Inflammatory macrophage treated with lipopolysaccharide for 4 hours (primary cell): ENCODE results near the gene ANKRD24.
A peak's percentile ranks its signal among the peaks of the same experiment; 100 is the strongest.
"Not testable (repeated sequence)": the region's sequence is repeated elsewhere in the genome, so short reads cannot be mapped to it uniquely, and the experiment has no call there.

Experiments
- DNase-seq: peaks from one replicate; pipeline ENCODE4 v3.0.0-alpha.2; 2020

Gene ANKRD24

DNA sequence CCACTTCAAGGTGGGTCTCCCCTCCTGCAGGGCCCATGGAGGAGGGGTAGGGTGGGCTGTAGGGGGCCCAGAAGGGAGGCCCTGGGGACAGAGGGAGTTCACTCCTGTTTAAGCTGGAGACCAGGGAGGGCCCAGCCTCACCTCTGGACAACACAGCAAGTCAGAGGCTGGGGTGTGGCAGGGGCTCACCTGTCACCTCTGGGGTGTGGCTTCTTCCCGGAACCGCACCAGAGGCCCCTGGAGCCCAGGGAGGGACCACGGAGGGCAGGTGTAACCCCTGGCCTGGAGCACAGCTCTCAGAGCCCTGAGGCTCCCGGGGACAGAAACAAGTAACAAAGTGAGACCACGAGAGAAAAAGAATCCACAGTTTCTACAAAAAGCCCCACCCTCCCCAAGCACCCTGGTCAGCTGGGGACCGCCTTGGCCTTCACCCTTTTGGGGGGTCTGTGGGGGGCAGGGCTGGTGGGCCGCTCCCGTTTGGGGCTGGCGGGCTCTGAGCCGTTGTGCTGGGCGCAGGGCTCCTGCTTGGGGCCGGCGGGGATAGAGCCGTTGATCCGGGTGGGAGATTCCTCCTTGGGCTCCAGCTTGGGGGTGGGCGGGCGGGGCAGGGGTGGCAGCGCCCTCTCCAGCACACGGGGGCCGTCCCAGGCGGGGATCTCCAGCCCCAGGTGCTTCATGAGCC, 8.1 kb upstream of the ANKRD24 start:
- no peak for DNase-seq

DNA sequence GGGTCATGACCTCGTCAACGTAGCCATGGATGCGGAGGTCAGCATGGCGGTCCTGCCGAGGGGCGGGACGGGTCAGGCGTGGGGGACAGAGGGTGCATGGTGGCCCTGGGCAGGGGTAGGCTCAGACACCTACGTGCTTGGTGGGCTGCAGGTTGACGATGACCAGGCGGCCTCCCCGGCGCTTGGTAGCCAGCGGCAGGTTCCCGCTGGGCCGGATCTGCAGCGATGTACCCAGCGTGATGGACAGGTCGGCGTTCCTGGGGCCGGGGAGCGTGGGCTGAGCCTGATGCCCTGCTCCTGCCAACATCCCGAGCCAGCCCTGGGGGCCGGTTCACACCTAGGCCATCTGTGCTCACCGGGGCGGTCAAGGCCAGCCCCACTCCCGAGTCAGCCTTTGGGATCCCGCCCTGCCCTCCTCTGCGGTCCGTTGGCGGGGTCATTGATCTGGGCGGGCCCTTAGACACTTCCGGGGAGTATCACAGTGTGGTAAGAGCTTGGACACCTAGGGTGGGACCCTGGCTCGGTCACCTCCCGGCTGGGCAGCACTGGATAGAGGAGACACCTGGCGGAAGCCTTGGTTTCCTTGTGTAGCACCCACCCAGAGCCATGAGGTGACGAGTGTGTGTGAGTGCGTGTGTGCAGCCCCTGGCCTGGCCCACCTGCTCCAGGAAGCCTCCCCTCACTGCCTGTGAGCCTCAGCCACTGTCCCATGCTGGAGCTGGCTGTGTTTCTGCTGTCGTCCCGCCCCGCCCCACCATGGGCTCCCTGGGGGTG, 7.4 kb upstream of the ANKRD24 start:
- DNase-seq = no peak

DNA sequence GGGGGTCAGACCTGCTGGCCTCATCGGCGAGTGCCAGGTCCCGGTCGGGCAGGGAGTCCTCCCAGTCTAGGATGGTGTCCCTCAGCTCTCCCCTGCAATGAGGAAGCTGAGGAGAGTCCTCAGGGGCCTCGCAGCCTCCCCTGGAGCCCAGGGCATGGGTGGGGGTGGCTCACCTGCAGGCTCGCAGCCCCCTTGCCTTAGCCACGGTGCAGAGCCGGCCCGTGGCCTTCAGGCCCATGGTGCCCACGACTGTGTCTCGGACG, 6.9 kb upstream of the ANKRD24 start:
- no peak for DNase-seq

DNA sequence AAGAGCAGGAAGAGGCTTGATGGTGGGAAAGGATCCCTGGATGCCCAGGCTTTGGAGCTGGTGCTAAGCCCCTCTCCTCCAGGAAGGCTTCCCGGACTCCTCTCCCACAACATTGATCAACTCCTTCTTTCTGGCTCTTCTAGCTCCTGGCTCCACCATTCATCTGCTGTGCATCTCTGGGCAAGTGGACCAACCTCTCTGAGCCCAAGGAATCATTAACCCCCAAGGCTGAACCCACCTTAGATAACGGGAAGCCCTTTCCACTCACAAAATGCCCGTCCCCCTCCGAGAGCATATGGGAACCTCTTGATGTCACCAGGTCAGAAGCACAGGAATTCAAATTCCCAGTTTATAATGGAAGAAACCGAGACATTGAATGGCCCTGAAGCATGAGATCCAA, 5.3 kb upstream of the ANKRD24 start:
- no peak for DNase-seq

- no peak for DNase-seq
Measured at GRCh38 chr19:4178990-4179389, 3.5 kb upstream of the ANKRD24 start.

DNA sequence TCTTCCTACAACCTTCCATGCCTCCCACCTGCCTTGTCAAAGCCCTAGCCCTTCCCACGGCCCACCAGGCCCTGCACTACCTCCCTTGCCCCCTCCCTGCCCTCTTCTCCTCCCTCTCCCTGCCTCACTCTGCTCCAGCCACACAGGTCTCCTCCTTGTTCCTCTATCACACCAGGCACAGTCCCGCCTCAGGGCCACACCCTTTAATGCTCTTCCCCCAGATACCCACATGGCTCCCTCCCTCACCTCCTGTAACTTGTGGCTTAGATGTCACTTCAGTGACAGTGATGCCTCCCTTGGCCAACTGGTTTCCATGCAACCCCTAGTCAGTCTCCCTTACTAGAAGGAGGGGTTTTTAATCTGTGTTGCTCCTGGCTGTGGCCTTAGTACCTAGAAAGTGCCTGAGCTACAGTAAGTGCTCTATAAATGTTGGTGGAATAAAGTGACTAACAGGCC, 1.4 kb upstream of the ANKRD24 start:
- peak; percentile 18 for DNase-seq

DNA sequence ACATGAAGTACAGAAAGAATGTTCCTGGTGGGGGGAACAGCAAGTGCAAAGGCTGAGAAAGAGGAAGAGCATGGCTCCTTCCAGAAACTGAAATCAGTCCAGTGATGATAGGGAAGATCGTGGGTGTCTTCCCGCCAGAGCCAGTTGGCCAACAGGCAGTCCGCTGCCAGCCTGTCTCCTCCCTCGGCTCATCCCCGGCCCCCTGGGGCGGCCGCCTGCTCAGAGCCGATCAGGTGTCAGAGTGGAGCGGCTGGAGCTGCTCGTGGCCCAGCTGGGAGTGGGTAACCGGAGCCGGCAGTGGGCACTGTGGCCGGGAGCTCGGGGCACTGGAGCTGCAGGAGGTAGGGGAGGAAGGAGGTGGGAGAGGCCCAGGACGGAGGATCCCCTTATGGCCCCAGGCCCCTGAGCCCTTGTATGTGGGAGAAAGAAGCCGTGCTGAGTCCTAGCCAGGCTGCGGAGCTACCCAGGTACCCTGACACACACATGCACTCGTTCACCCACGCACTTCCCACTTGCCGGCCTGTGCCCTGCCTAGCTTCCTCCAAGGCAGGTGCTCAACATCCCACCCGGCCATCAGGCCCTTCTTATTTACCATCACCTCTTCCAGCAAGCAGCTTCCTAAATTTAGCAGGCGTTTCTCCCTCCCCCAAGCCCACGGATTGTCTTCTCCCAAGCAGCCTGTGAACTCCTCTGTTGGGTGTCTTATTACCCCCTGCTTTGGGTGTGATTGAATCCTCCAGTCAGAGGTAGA, 1.7 kb downstream of the ANKRD24 start:
- peak; percentile 85 for DNase-seq

DNA sequence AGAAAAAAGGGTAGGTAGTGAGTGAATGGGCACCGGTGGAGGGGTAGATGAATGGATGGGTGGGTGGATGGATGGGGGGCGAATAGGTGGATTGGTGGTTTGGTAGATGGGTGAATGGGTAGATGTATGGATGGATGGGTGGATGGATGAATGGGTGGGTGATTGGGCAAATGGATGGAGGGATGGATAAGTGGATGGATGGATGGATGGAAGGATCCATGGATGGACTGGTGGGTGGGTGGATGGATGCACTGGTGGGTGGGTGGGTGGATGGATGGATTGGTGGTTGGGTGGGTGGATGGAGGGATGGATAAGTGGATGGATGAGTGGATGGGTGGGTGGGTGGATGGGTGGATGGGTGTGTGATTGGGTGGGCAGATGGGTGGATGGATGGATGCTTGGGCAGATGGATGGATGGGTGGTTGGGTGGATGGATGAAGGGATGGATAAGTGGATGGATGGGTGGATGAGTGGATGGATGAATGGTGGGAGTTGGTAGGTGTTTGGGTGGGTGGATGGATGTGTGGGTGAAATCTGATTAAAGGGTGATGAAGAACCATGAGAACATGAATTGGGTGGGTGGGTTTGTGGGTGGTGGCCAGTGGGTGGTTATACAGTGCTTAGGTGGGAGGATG, 2.3 kb downstream of the ANKRD24 start:
- DNase-seq = no peak

DNA sequence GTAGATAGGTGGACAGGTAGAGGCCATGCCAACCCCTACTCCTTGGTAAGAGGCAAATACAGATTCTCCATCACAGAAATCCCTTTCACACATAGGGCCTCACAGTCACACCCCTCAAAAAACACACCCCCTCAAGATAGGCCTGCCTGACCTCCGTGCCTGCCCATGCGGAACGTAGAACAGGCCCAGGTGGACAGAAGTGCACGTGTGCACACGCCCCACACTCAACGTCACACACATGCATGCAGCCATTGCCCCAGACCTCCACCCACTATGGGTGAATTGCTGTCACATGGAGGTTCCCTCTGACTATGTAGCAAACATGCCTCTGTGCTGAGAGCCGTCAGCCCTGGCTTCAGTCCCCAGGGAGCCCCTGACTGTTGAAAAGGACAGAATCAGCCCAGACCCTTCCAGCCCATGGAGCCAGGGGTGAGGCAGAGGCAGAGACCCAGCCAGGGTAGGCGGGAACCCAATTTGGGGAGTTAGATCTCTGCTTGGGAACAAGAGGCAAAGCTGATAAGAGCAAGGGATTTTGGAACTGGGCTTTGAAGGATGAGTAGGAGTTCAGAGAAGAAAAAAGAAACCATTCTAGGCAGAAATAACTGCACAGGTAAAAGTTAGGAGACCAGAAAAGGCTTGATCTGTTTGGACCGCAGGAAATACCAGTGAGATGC, 3.1 kb downstream of the ANKRD24 start:
- DNase-seq = no peak

DNA sequence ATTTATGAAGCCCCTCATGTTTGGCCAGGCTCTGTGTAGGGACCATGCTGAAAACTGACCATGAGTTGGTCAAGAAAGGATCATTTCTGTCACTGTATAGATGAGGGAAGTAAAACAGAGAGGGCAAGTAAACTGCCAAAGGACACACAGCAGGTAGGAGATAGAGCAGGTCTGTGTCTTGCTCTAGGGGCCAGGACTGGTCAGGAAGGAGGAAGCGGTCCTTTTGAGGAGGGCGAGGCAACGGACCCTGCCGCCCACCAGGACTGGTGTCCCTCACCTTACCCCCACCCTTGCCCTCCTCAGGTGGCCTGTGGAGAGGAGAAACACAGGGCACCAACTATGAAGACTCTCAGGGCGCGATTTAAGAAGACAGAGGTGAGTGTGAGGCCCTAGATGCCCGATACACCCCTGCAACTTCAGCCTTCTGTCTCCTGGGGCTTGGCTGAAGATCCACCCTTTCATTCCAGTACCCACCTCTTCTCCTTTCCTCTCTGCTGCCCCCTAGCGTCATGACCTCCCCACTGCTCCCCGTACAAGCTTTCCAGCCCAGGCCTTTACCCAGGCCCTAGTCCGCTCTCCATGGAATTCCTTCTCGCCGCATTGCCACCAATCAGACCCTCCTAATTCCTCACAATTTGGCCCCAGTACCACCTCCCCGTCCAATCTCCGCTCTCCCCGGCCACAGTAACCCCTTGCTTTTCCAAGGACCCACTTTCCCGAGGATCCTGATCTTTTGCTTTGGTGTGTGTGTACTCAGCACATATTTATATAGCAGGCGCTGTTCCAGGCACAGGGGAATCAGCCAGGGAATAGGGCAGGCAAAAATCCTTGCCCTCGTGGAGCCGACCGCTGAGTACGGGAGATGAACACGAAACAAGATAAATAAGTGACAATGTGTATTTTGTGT, 3.9 kb downstream of the ANKRD24 start:
- DNase-seq = peak; percentile 69

- DNase-seq = no peak
Measured at GRCh38 chr19:4187313-4188122, 5.0 kb downstream of the ANKRD24 start.

DNA sequence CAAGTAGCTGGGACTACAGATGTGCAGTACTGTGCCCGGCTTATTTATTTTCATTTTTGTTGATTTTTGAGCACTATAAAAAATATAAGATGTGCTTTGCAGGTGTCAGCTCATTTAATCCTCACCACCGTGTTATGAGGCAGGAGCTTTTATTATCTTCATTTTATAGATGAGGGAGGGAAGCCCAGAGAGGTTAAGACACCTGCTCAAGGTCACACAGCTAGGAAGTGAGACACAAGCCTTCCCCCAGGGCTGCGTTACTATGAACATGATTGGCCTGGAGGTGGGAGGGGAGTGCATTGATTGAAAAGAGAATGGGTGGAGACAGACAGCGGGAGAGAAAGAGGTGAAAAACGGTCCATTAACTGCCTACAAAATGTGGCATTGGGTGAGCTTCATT, 7.2 kb downstream of the ANKRD24 start:
- no peak for DNase-seq

GRCh38 chr19:4192537-4192936, 10.0 kb downstream of the ANKRD24 start:
- not testable (repeated sequence) for DNase-seq

GRCh38 chr19:4194353-4194752, 11.9 kb downstream of the ANKRD24 start:
- DNase-seq = no peak

- DNase-seq = no peak
Measured at GRCh38 chr19:4196009-4196408, 13.5 kb downstream of the ANKRD24 start.

- no peak for DNase-seq
Measured at GRCh38 chr19:4196587-4197148, 14.2 kb downstream of the ANKRD24 start.

DNA sequence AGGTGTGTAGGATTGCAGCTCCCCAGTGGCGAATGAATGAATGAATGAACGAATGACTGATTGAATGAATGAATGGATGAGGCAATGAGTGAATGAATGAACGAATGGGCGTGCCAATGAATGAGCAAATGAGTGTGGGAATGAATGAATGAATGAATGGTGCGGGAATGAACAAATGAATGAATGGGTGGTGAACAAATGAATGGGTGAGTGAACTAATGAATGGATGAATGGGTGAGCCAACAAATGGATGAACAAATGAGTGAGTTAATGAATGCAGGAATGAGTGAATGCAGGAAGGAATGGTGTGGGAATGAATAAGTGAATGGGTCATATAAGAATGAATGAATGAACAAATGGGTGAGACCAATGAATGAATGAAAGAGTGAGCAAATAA, 14.7 kb downstream of the ANKRD24 start:
- no peak for DNase-seq

DNA sequence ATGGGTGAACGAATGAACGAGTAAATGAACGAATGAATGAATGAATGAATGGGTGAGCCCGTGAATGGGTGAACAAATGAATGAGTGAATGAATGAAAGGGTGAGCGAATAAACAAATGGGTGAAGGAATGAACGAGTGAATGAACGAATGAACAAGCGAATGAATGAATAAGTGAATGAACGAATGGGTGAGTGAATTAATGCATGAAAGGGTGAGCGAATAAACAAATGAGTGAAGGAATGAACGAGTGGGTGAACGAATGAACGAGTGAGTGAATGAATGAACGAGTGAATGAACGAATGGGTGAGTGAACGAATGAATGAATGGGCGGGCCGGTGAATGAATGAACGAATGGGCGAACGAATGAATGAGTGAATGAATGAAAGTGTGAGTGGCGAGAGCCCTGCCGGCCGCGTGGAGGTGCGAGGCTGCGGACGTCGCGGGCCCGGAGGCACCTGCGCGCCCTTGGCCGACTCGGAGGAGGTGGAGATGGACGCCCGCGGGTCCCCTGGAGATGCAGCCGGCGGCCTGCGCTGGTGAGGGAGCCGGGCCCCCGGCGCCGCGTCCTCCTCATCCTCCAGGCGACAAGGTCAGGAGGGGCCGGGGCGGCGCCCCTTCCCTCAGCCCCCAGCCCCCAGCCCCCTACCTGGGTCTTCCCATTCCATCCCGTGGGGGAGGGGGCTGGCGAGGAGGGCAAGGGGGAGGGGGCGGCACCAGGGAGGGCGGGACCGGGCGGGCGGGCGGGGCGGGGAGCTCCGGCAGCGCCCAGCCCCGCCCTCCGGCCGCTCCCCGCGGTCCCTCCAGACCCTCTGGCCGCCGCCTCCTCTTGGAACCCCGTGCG, 15.4 kb downstream of the ANKRD24 start:
- DNase-seq = no peak

GRCh38 chr19:4198467-4199126, 16.1 kb downstream of the ANKRD24 start:
- no peak for DNase-seq
